HG02763 (cell line): ENCODE measurements around the gene TRIM8.
A peak's percentile ranks its signal among the peaks of the same experiment; 100 is the strongest.

ENCODE experiments used
- ATAC-seq: cut with Tn5 transposase; IDR thresholded peaks from one replicate; pipeline ENCODE4 v1.9.1; 2021; ENCODE audit warnings: mild to moderate bottlenecking, moderate library complexity; ENCODE audit not compliant: unreplicated experiment

Gene TRIM8

GRCh38 chr10:102648269-102648888, 4.1 kb downstream of the TRIM8 start:
- ATAC-seq, result no peak

DNA sequence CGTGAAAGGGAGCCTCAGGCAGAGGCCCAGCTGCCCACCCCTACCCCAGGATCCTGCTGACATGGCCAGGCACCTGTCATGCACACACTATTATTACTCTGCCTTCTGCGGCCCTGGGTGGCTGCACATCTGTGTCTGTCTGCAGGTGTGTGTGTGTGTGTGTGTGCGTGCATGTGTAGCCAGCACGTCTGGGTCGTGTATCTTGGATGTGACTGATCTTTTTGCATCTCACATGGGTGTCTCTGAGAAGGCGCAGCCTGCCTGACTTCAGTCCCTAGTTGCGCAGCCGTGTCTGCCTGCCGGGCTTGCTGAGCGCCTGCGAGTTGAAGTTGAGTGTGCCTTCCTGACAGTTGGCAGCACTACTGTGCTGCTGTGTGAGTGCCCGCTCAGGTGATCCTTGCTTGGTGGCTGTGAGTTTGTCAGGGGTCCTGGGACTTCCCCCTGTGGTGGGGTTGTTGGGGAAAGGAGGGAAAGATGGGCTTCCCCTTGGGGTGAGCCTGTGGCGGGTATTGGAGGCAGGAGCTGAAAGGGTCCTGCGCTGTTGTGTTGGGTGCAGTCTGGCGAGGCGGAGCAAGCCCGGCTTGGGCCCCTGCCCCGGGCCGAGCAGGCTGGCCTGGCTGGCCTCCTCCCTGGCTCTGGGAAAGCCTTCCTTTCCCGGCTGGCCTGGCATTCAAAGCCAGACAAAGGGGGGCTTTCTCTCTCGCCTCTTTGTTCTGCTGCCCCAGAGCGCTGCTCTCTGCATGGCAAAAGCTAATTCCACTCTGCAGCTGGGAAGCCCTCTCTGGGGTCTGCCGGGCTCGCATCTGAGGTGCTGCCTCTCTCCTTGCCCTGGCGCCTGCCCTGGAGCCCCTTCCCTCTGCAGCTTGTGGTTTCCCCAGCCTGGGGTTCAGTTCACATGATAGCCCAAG, 4.9 kb downstream of the TRIM8 start:
- ATAC-seq, result no peak

DNA sequence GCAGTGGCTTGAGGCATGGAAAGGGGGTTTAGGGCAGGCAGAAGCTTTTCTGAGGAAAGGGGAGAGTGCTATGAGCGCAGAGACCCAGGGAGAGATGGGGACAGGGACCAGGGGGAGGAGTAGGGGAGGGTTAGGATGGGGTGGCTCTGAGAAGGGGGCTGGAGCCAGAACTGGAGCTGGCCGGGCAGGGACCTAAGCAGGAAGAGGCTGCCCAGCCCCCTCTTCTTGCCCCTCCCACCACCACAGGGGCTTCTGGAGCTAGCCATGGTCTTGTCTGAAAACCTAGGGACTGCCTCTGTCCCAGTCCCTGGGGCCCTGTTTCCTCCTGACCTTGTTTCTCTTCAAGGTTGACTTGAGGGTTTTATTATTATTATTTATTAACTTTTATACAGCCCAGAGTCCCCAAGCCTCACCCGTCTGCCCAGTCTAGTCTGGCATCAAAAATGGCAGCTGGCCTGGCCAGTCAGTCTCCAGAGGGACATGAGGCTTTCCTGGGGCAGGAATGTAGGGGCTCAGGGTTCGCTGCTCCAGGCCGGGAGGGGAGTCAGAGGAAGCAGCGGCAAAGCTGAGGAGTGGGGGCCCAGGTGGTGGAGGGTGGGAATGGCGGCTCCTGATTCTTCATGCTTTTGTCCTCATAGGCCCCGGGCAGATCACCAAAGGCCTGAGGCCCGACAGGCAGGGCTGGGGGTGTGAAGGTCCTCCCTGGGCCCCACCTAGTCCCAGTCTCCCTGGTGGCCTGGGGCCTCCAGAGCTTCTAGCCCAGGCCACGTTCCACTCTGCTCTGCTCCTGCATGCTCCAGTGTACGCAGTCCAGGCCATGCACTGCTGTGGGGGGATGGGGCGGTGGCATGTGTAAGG, 5.7 kb downstream of the TRIM8 start:
- ATAC-seq, result no peak

- ATAC-seq, result no peak
Observed at GRCh38 chr10:102650655-102651454, 6.6 kb downstream of the TRIM8 start.

DNA sequence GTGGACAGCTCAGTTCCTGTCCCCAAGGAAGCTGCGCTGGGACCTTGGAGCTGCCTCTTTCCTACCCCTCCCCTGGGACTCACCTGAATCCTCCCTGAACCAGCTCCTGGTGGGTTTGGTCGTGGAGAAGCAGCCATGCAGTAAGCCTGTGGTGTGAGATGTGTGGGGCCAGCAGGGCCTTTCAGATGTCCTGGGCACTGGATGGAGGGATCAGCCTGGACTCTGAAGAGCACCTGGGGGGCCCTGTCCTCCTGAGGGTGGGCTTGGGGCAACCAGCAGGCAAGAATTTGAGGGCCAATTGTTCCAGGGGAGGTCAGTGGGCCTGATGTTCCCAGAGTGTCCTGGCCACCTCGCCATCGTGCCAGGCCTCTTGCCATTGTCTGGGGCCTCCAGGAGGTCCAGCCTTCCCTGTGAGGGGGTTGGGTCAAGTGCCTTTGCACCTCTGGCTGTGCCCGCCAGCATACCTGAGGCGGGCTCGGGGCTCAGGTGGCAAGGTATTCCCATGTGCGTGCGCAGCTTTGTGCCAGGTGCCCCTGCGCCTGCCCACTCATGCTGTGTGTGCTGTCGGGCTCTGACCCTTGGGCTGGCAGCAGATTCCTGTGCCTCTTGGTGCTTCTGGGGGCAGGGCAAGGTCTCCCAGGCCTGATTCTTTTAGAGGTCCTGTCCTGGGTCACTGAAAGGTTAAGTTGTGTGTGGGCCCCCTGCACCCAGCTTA, 7.3 kb downstream of the TRIM8 start:
- no peak for ATAC-seq

DNA sequence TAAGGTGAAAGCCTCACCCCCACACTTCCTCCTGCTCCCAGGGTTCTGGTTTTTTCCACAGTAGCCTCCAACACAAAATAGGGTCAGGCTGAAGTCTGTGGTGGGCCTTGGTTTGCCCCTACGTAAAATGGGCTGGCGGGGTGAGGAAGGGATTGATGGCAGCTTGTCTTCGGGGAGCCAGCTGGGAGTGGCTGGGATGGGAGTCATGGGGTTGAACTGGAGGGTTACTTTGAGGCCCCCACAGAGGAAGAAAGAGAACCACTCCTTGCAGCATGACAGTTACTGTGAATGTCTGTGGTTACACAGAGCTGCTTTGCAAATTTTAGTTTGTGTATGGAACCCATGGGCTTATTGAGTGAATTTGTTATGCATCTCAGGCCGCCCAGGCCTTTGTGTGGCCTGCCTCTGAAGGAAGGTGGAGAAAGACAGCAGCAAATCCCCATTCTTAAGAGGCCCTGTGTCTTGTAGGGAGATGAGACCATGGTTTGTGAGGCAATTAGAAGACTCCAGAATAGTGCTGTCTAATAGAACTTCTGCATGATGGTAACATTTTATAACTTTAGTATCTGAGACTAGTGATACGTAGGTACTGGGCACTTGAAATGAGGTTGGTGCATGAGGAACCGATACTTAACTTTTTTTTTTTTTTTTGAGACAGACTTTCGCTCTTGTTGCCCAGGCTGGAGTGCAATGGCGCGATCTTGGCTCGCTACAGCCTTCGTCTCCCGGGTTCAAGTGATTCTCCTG, 8.1 kb downstream of the TRIM8 start:
- ATAC-seq, result peak; percentile 39

DNA sequence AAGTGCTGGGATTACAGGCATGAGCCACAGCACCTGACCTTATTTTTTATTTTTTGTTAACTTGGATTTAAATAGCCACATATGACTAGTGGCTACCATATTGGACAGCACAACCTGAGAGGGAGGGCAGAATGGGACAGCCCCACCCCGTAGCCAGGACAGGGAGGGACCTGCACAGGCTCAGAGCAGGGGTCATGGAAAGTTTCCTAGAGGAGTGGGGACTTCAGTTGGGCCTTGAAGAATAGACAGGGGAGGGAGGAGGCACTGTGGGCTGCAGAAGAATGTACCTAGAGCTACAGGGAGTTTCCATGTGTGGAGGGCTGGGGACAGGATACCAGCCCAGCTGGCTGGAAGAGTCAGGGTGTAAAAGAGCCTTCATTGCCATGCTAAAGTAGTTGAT, 8.8 kb downstream of the TRIM8 start:
- ATAC-seq, result no peak

- ATAC-seq, result no peak
Observed at GRCh38 chr10:102654566-102654965, 10.3 kb downstream of the TRIM8 start.

DNA sequence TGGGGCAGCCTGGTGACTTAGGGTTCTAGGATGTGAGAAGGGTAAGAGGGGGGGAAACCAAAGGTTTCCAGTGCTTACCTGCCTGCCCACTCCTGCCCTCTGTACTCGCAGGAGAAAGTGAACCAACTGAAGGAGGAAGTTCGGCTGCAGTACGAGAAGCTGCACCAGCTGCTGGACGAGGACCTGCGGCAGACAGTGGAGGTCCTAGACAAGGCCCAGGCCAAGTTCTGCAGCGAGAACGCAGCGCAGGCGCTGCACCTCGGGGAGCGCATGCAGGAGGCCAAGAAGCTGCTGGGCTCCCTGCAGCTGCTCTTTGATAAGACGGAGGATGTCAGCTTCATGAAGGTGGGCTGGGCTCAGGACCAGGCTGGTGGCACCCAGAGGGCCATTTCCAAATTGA, 10.7 kb downstream of the TRIM8 start:
- no peak for ATAC-seq

- ATAC-seq, result no peak
Observed at GRCh38 chr10:102656026-102656425, 11.7 kb downstream of the TRIM8 start.

DNA sequence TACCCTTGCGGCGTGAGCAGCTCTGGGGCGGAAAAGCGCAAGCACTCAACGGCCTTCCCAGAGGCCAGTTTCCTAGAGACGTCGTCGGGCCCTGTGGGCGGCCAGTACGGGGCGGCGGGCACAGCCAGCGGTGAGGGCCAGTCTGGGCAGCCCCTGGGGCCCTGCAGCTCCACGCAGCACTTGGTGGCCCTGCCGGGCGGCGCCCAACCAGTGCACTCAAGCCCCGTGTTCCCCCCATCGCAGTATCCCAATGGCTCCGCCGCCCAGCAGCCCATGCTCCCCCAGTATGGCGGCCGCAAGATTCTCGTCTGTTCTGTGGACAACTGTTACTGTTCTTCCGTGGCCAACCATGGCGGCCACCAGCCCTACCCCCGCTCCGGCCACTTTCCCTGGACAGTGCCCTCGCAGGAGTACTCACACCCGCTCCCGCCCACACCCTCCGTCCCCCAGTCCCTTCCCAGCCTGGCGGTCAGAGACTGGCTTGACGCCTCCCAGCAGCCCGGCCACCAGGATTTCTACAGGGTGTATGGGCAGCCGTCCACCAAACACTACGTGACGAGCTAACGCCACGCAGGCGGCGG, 12.6 kb downstream of the TRIM8 start:
- no peak for ATAC-seq

GRCh38 chr10:102657451-102657850, 13.2 kb downstream of the TRIM8 start:
- ATAC-seq, result no peak

- no peak for ATAC-seq
Observed at GRCh38 chr10:102657984-102658724, 13.9 kb downstream of the TRIM8 start.

DNA sequence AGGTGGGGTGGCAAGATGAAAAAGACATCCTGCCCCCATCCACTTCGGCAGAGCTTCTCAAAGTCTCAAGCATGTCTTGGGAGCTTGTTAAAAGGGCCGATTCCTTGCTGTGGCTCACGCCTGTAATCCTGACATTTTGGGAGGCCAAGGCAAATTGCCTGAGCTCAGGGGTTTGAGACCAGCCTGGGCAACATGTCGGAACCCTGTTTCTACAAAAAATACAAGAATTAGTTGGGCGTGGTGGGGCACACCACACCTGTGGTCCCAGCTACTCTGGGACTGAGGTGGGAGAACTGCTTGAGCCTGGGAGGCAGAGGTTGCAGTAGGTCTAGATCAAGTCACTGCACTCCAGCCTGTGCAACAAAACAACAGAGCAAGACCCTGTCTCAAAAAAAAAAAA, 14.5 kb downstream of the TRIM8 start:
- no peak for ATAC-seq

GRCh38 chr10:102660888-102661657, 16.8 kb downstream of the TRIM8 start:
- ATAC-seq, result peak; percentile 82

DNA sequence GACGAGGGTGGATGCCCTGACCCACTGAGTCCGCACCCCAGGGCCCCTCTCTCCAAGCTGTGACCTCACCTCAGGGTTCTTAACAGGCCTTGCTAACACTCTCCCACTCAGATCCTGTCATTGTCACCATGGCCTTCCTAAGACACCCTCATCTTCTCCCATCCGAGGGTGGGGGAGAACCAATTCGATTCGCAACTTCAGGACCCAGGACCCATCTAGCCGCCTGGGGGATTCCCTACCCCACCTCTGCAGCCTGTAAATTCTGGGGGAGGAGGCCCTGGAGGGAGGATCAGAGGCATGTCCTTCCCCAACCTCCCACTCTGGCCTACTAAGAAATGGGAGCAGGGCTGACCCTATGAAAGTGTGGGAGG, 17.4 kb downstream of the TRIM8 start:
- ATAC-seq, result no peak

- ATAC-seq, result no peak
Observed at GRCh38 chr10:102665904-102666509, 21.7 kb downstream of the TRIM8 start.
